Transverse colon (tissue), 4 donors: ENCODE measurements around the gene RPS6KA2.

Source experiments
- CTCF ChIP-seq, 5 experiments: fragments of 200-600 bp in 3 of 5; fragments of 450-650 bp in 2 of 5; sonication (generic) in 3 of 5; IDR thresholded peaks; 1 replicate in 2 of 5; 2 replicates in 3 of 5; pipeline ENCODE4 v1.5.1; 2016 to 2017; ENCODE audit warnings: antibody characterized with exemption in 5 of 5, inconsistent platforms in 3 of 5, mild to moderate bottlenecking in 2 of 5, moderate library complexity in 1 of 5
- EP300 ChIP-seq: sonication (generic); formaldehyde crosslinking; IDR thresholded peaks from one replicate; pipeline ENCODE4 v1.6.1; 2017; ENCODE audit warnings: antibody characterized with exemption, low read depth
- POLR2A ChIP-seq: fragments of 450-650 bp; IDR thresholded peaks from one replicate; pipeline ENCODE4 v1.6.1; 2016; ENCODE audit warnings: antibody characterized with exemption, mild to moderate bottlenecking, moderate library complexity
- POLR2AphosphoS5 ChIP-seq, 3 donors: sonication (generic); formaldehyde crosslinking; IDR thresholded peaks; one replicate each; pipeline ENCODE4 v1.6.1; 2016; ENCODE audit warnings: antibody characterized with exemption in 3 of 3

- TF ChIP-seq POLR2AphosphoS5 (IDR thresholded peaks at IDR 0.05) (no peak), POLR2A (no peak), EP300 (no peak), CTCF (IDR thresholded peaks at IDR 0.05) (no peak)
Measured at GRCh38 chr6:166406197-166406596, 220.9 kb downstream of the RPS6KA2 start.
